H1 (cell line): ENCODE measurements around the gene SYMPK. TPM values are rescaled to one million over a fixed set of nuclear protein-coding genes. Genes with fewer than 3 reads are reported as not detected.

Experiments
- CTCF ChIA-PET: fragments of 300-600 bp; sonication (Branson Sonifier 250); formaldehyde crosslinking; loops from one replicate; lab custom pipeline; 2021; ENCODE audit not compliant: partially characterized antibody; lab: Charles Lee
- POLR2A ChIA-PET: fragments of 300-600 bp; sonication (Branson Sonifier 250); formaldehyde crosslinking; loops from one replicate; lab custom pipeline; 2021; ENCODE audit warnings: inconsistent platforms; ENCODE audit not compliant: partially characterized antibody; lab: Charles Lee
- DNase-seq, 2 experiments: peaks; one replicate each; pipeline versions ENCODE4 v3.0.0 to v3.0.0-alpha.2; 2010 to 2022; ENCODE audit warnings: low spot score in 2 of 2, low read depth in 1 of 2, mixed read lengths in 1 of 2
- FAIRE-seq: peaks from 2 replicates; lab custom pipeline; 2011; peaks lifted over from hg19 to GRCh38; lab: Jason Lieb, UNC
- H2AFZ ChIP-seq: 2 replicates; pipeline ENCODE4 v1.8.1; 2012; ENCODE audit warnings: low read length, inconsistent platforms
- H2AK5ac ChIP-seq: 2 replicates; pipeline ENCODE4 v1.6.1; 2013; ENCODE audit warnings: low read depth, low read length
- H2BK120ac ChIP-seq: replicated peaks from 2 replicates; pipeline ENCODE3; 2013; ENCODE audit warnings: low read depth, low read length, inconsistent platforms
- H2BK12ac ChIP-seq: 2 replicates; pipeline ENCODE4 v1.6.1; 2013; ENCODE audit warnings: low read depth, low read length
- H2BK15ac ChIP-seq: 2 replicates; pipeline ENCODE4 v1.6.1; 2013; ENCODE audit warnings: low read length
- H2BK20ac ChIP-seq: 2 replicates; pipeline ENCODE4 v1.6.1; 2013; ENCODE audit warnings: low read length
- H2BK5ac ChIP-seq: 2 replicates; pipeline ENCODE4 v1.6.1; 2013; ENCODE audit warnings: low read depth, low read length
- H3K14ac ChIP-seq: 2 replicates; pipeline ENCODE4 v1.6.1; 2013; ENCODE audit warnings: inconsistent platforms; ENCODE audit not compliant: insufficient read length
- H3K18ac ChIP-seq: 2 replicates; pipeline ENCODE4 v1.6.1; 2013; ENCODE audit warnings: low read length; ENCODE audit errors: extremely low read depth
- H3K23ac ChIP-seq: 2 replicates; pipeline ENCODE4 v1.6.1; 2013; ENCODE audit warnings: inconsistent platforms; ENCODE audit not compliant: insufficient read length
- H3K23me2 ChIP-seq: 2 replicates; pipeline ENCODE4 v1.6.1; 2013; ENCODE audit warnings: low read depth, low read length
- H3K27ac ChIP-seq: 2 replicates; pipeline ENCODE4 v1.6.1; 2011; ENCODE audit warnings: low read depth, low read length, inconsistent platforms
- H3K27me3 ChIP-seq, 4 experiments: replicated peaks in 1 of 4; 1 replicate in 1 of 4; 2 replicates in 3 of 4; pipeline versions ENCODE4 v1.6.1 to v1.8.1; 2011 to 2013; ENCODE audit warnings: low read length in 3 of 4, mild to moderate bottlenecking in 3 of 4, inconsistent platforms in 2 of 4, mixed read lengths in 2 of 4, moderate library complexity in 1 of 4; ENCODE audit not compliant: control insufficient read depth in 3 of 4, insufficient read depth in 3 of 4; ENCODE audit errors: extremely low read depth in 1 of 4
- H3K36me3 ChIP-seq, 4 experiments: 2 replicates each; pipeline versions ENCODE4 v1.6.1 to v1.8.1; 2011 to 2013; ENCODE audit warnings: mild to moderate bottlenecking in 4 of 4, low read length in 3 of 4, moderate library complexity in 2 of 4, control low read depth in 1 of 4, inconsistent platforms in 1 of 4; ENCODE audit not compliant: insufficient read depth in 4 of 4, control insufficient read depth in 2 of 4
- H3K4ac ChIP-seq: replicated peaks from 2 replicates; pipeline ENCODE3; 2013; ENCODE audit warnings: low read length, low read depth, mixed read lengths, inconsistent platforms; ENCODE audit not compliant: insufficient read length
- H3K4me1 ChIP-seq, 4 experiments: replicated peaks in 1 of 4; 1 replicate in 1 of 4; 2 replicates in 3 of 4; pipeline versions ENCODE4 v1.6.1 to v1.8.1; 2011 to 2013; ENCODE audit warnings: low read length in 3 of 4, inconsistent platforms in 2 of 4, mixed read lengths in 1 of 4; ENCODE audit not compliant: insufficient read depth in 4 of 4, control insufficient read depth in 3 of 4
- H3K4me2 ChIP-seq, 2 experiments: 2 replicates each; pipeline versions ENCODE4 v1.6.1 to v1.8.1; 2011 to 2013; ENCODE audit warnings: low read depth in 2 of 2, low read length in 2 of 2, control low read depth in 1 of 2, inconsistent platforms in 1 of 2, mild to moderate bottlenecking in 1 of 2; ENCODE audit not compliant: insufficient read depth in 1 of 2
- H3K4me3 ChIP-seq, 4 experiments: fragments of 200-600, 300-600 bp in 1 of 4; sonication (generic), shearing (Covaris generic), sonication (Bioruptor Twin) in 1 of 4; 2 replicates each; pipeline versions ENCODE4 v1.5.1 to v1.8.1; 2011 to 2016; ENCODE audit warnings: low read length in 4 of 4, low read depth in 3 of 4, control low read depth in 2 of 4, inconsistent platforms in 2 of 4, mild to moderate bottlenecking in 2 of 4, mixed read lengths in 1 of 4, moderate library complexity in 1 of 4; ENCODE audit not compliant: insufficient read depth in 2 of 4; ENCODE audit errors: extremely low read depth in 1 of 4
- H3K56ac ChIP-seq: replicated peaks from 2 replicates; pipeline ENCODE3; 2013; ENCODE audit warnings: low read depth, mild to moderate bottlenecking, mixed read lengths, low read length, inconsistent platforms; ENCODE audit not compliant: insufficient read length
- H3K79me1 ChIP-seq: 2 replicates; pipeline ENCODE4 v1.6.1; 2013; ENCODE audit warnings: low read depth, low read length, control low read depth
- H3K79me2 ChIP-seq, 2 experiments: 2 replicates each; pipeline versions ENCODE4 v1.6.1 to v1.8.1; 2012 to 2013; ENCODE audit warnings: low read length in 2 of 2, mild to moderate bottlenecking in 2 of 2, inconsistent platforms in 1 of 2; ENCODE audit not compliant: insufficient read depth in 2 of 2, control insufficient read depth in 1 of 2
- H3K9ac ChIP-seq, 4 experiments: replicated peaks in 1 of 4; 1 replicate in 1 of 4; 2 replicates in 3 of 4; pipeline versions ENCODE4 v1.6.1 to v1.8.1; 2011 to 2013; ENCODE audit warnings: low read depth in 3 of 4, low read length in 3 of 4, control low read depth in 2 of 4, mild to moderate bottlenecking in 2 of 4, moderate library complexity in 2 of 4, inconsistent platforms in 1 of 4; ENCODE audit errors: extremely low read depth in 1 of 4
- H3K9me3 ChIP-seq, 2 experiments: 2 replicates each; pipeline versions ENCODE4 v1.6.1 to v1.8.1; 2012 to 2013; ENCODE audit warnings: mild to moderate bottlenecking in 2 of 2, moderate library complexity in 2 of 2, control low read depth in 1 of 2, inconsistent platforms in 1 of 2, low read depth in 1 of 2, low read length in 1 of 2, mixed read lengths in 1 of 2; ENCODE audit not compliant: insufficient read depth in 2 of 2
- H4K20me1 ChIP-seq, 2 experiments: replicated peaks in 1 of 2; 2 replicates each; pipeline versions ENCODE3 to v1.8.1; 2011 to 2013; ENCODE audit warnings: inconsistent platforms in 2 of 2, low read length in 2 of 2, mild to moderate bottlenecking in 1 of 2; ENCODE audit not compliant: insufficient read depth in 2 of 2, control insufficient read depth in 1 of 2
- H4K5ac ChIP-seq: 2 replicates; pipeline ENCODE4 v1.6.1; 2013; ENCODE audit warnings: low read length, low read depth, mixed read lengths, inconsistent platforms; ENCODE audit not compliant: insufficient read length
- H4K8ac ChIP-seq: 2 replicates; pipeline ENCODE4 v1.8.0; 2013; ENCODE audit warnings: mild to moderate bottlenecking, moderate library complexity, low read length, inconsistent platforms; ENCODE audit not compliant: insufficient read depth; ENCODE audit errors: extremely low read depth
- H4K91ac ChIP-seq: replicated peaks from 2 replicates; pipeline ENCODE3; 2013; ENCODE audit warnings: low read length, mixed read lengths, inconsistent platforms; ENCODE audit not compliant: insufficient read length
- ATF3 ChIP-seq: IDR thresholded peaks from 2 replicates; pipeline ENCODE4 v1.6.1; 2011; ENCODE audit warnings: low read depth, mild to moderate bottlenecking, low read length; ENCODE audit not compliant: insufficient read depth
- BACH1 ChIP-seq: IDR thresholded peaks from 2 replicates; pipeline ENCODE4 v1.6.1; 2012; ENCODE audit warnings: low read length, improper control_type of control experiment
- BCL11A ChIP-seq, 2 experiments: IDR thresholded peaks; one replicate each; pipeline ENCODE4 v1.6.1; 2011; ENCODE audit warnings: low read depth in 2 of 2, low read length in 2 of 2, mild to moderate bottlenecking in 2 of 2
- CHD1 ChIP-seq: IDR thresholded peaks from 2 replicates; pipeline ENCODE4 v1.6.1; 2012; ENCODE audit warnings: low read depth, low read length, improper control_type of control experiment
- EP300 ChIP-seq, 2 experiments: IDR thresholded peaks; 1 replicate in 1 of 2; 2 replicates in 1 of 2; pipeline ENCODE4 v1.6.1; 2011 to 2012; ENCODE audit warnings: low read depth in 2 of 2, low read length in 2 of 2, mild to moderate bottlenecking in 2 of 2, borderline replicate concordance in 1 of 2, inconsistent platforms in 1 of 2, moderate library complexity in 1 of 2
- HDAC6 ChIP-seq: IDR thresholded peaks from one replicate; pipeline ENCODE4 v1.7.1; 2012; ENCODE audit warnings: low read depth, mild to moderate bottlenecking, inconsistent platforms, low read length, moderate library complexity
- JUN ChIP-seq: IDR thresholded peaks from 2 replicates; pipeline ENCODE4 v1.6.1; 2011; ENCODE audit warnings: low read depth, mild to moderate bottlenecking, improper control_type of control experiment, low read length
- JUND ChIP-seq: IDR thresholded peaks from 2 replicates; pipeline ENCODE4 v1.6.1; 2011; ENCODE audit warnings: mild to moderate bottlenecking, improper control_type of control experiment, low read length
- KDM1A ChIP-seq: fragments of 200-600, 300-600 bp; sonication (generic); IDR thresholded peaks from 2 replicates; pipeline ENCODE4 v1.7.1; 2016; ENCODE audit warnings: mild to moderate bottlenecking, low read length, borderline replicate concordance
- NRF1 ChIP-seq: IDR thresholded peaks from 2 replicates; pipeline ENCODE4 v1.6.1; 2011; ENCODE audit warnings: mild to moderate bottlenecking, low read depth, low read length, improper control_type of control experiment
- SP4 ChIP-seq: IDR thresholded peaks from 2 replicates; pipeline ENCODE4 v1.6.1; 2012; ENCODE audit warnings: low read length, inconsistent platforms
- TAF1 ChIP-seq: IDR thresholded peaks from 2 replicates; pipeline ENCODE4 v1.6.1; 2011; ENCODE audit warnings: mild to moderate bottlenecking, low read depth, low read length
- TAF7 ChIP-seq: optimal IDR thresholded peaks from 2 replicates; pipeline ENCODE3; 2011; ENCODE audit warnings: low read depth, mild to moderate bottlenecking, inconsistent platforms, low read length, moderate library complexity, borderline replicate concordance
- ZNF274 ChIP-seq: IDR thresholded peaks from 2 replicates; pipeline ENCODE4 v1.7.0; 2012; ENCODE audit warnings: low read length, borderline replicate concordance; ENCODE audit errors: extremely low read depth
- WGBS, 2 experiments: shearing (Covaris generic) in 1 of 2; methylation state at CpG; one replicate each; pipeline versions ENCODE4 v1.1.6 to v1.1.7; 2013 to 2015; ENCODE audit warnings: low lambda C conversion rate in 2 of 2, mixed read lengths in 2 of 2, inconsistent platforms in 1 of 2, low coverage in 1 of 2, missing lambda C conversion rate in 1 of 2; ENCODE audit not compliant: insufficient replicate concordance in 2 of 2, insufficient coverage in 1 of 2, insufficient read length in 1 of 2; ENCODE audit errors: extremely low coverage in 1 of 2, missing lambda C conversion rate in 1 of 2; 5-methylcytosine and 5-hydroxymethylcytosine counted together
- polyA plus RNA-seq, 7 experiments: library from polyadenylated mRNA; depleted of rRNA in 3 of 7; stranded (reverse) in 5 of 7; unstranded in 2 of 7; fragments of >200 nt in 5 of 7; fragments of 200-250 nt in 2 of 7; gene quantifications; 1 replicate in 5 of 7; 2 replicates in 1 of 7; 4 replicates in 1 of 7; pipeline versions ENCODE4 v1.2.1 to v1.2.3, GENCODE V29; 2011 to 2013; ENCODE audit warnings: missing spikeins in 2 of 7, mixed read lengths in 2 of 7
- total RNA-seq: library from RNA; stranded (reverse); fragmentation: NEBNext Ultra II Directional; extraction: Animal tissue kit (Norgen Biotek cat#: 25700); gene quantifications from 2 replicates; pipeline ENCODE4 v1.2.1, GENCODE V29; 2021

SYMPK gene
- total and polyA plus RNA-seq, 2 of the 8 experiments (the other 6 are each of a cell fraction or from before 2014, with no cell fraction given), result 93.6 to 99.5 TPM

- peak overlapping the region; percentile 13; the same call in 1 of the 2 replicates for H3K18ac ChIP-seq
- no peak overlapping the region for H2AK5ac ChIP-seq
- no peak overlapping the region for H2BK5ac ChIP-seq
- no peaks in the 10 kb centered on the region for H3K27me3 ChIP-seq
- H3K14ac ChIP-seq, result no peak overlapping the region
- DNase-seq, result no peak
- CTCF ChIA-PET, result interaction anchor here (1.1 to 2.4 kb wide), 4 partner anchors 28 to 62 kb away, joined by 3 to 9 read pairs (median 5); no protein-coding TSS in a partner anchor
- H2BK120ac ChIP-seq, result no peak overlapping the region
- no peak for FAIRE-seq
- no peaks in the 10 kb centered on the region for H3K79me2 ChIP-seq
- no peak overlapping the region for H4K8ac ChIP-seq
- no peak overlapping the region for H3K4me2 ChIP-seq
- H3K79me1 ChIP-seq, result no peaks in the 10 kb centered on the region; the same call in 1 of the 2 replicates
- POLR2A ChIA-PET, result interaction anchor here (0.9 to 12.6 kb wide), 7 partner anchors 8 to 50 kb away, joined by 3 to 175 read pairs (median 5); partner anchors contain the start of genes DMPK, FOXA3 and SIX5
- H3K4ac ChIP-seq, result no peak overlapping the region
- H3K36me3 ChIP-seq, result peaks cover 15 to 44% (median 34%) of the 10 kb centered on the region in 4 experiments
- H3K4me3 ChIP-seq, result no peak overlapping the region
- peaks cover 8% of the 10 kb centered on the region for H3K23me2 ChIP-seq
- no peak overlapping the region for H2AFZ ChIP-seq
- no peak overlapping the region for H2BK15ac ChIP-seq
- H3K9ac ChIP-seq, result no peak overlapping the region
- H3K23ac ChIP-seq, result no peak overlapping the region
- H2BK20ac ChIP-seq, result no peak overlapping the region
- WGBS, 2 experiments, result 90% methylated on average over 8 of the region's 8 CpGs; no CpG with 5 or more reads in 1 of the 2 experiments
- H3K27ac ChIP-seq, result peak overlapping the region; percentile 24; the same call in 1 of the 2 replicates
- no peak overlapping the region for H4K91ac ChIP-seq
- no peak overlapping the region for H3K56ac ChIP-seq
- H3K9me3 ChIP-seq, result no peaks in the 10 kb centered on the region
- peaks cover 2 to 11% of the 10 kb centered on the region in 2 experiments for H4K20me1 ChIP-seq
- peaks cover 0 to 17% (median 15%) of the 10 kb centered on the region in 4 experiments; a peak in 6 of 7 replicates for H3K4me1 ChIP-seq
- no peak overlapping the region for H2BK12ac ChIP-seq
- H4K5ac ChIP-seq, result no peak overlapping the region
- TF ChIP-seq ZNF274, result no peak
- no peak for TF ChIP-seq JUN
- no peak for TF ChIP-seq JUND
- TF ChIP-seq SP4, result no peak
- no peak for TF ChIP-seq HDAC6
- TF ChIP-seq TAF1, result no peak
- no peak for TF ChIP-seq TAF7
- no peak for TF ChIP-seq EP300 (IDR thresholded peaks at IDR 0.05; ENCODE audit: borderline replicate concordance in 1 of 2, low read depth in 2 of 2, low read length in 2 of 2)
- TF ChIP-seq ATF3, result no peak
- TF ChIP-seq BCL11A (IDR thresholded peaks at IDR 0.05; ENCODE audit: low read depth in 2 of 2, low read length in 2 of 2), result no peak
- no peak for TF ChIP-seq KDM1A
- TF ChIP-seq BACH1, result no peak
- no peak for TF ChIP-seq NRF1
- TF ChIP-seq CHD1, result no peak
Observed at GRCh38 chr19:45821103-45821521, 41.8 kb downstream of the SYMPK start.
